Activated B cell treated with CpG ODN at 0.5 μM for 24 hours (primary cell): ENCODE measurements around the gene IQCE. TPM values are rescaled to one million over a fixed set of nuclear protein-coding genes. Genes with fewer than 3 reads are reported as not detected.

Experiments used
- ATAC-seq: fragments of 200-7000 bp; cut with Tn5 transposase; one replicate; pipeline ENCODE4 v1.10.0; 2021; ENCODE audit warnings: low read depth, mild to moderate bottlenecking, moderate library complexity
- CTCF ChIA-PET: fragments of 350-600 bp; sonication (Branson Sonifier 250); formaldehyde crosslinking; loops from one replicate; lab custom pipeline; 2021; ENCODE audit warnings: antibody characterized with exemption; lab: Charles Lee
- POLR2A ChIA-PET: fragments of 350-600 bp; sonication (Branson Sonifier 250); formaldehyde crosslinking; loops from one replicate; lab custom pipeline; 2021; ENCODE audit warnings: antibody characterized with exemption; lab: Charles Lee
- DNase-seq: peaks from one replicate; pipeline ENCODE4 v3.0.0; 2022
- H3K27ac Mint-ChIP-seq: one replicate; pipeline ENCODE4 v1.8.0; 2020; ENCODE audit warnings: mixed read lengths
- H3K27me3 Mint-ChIP-seq: one replicate; pipeline ENCODE4 v1.8.0; 2021; ENCODE audit warnings: mixed read lengths
- H3K36me3 Mint-ChIP-seq: one replicate; pipeline ENCODE4 v1.8.0; 2021; ENCODE audit warnings: low read depth, mixed read lengths
- H3K4me1 Mint-ChIP-seq: one replicate; pipeline ENCODE4 v1.8.0; 2021; ENCODE audit warnings: mixed read lengths
- H3K4me3 Mint-ChIP-seq: one replicate; pipeline ENCODE4 v1.8.0; 2020; ENCODE audit warnings: mild to moderate bottlenecking, mixed read lengths
- H3K9me3 Mint-ChIP-seq: one replicate; pipeline ENCODE4 v1.8.0; 2020; ENCODE audit warnings: mixed read lengths
- intact Hi-C: fragments of 100-400 bp; cut with micrococcal nuclease; formaldehyde crosslinking; loops from one replicate; pipeline ENCODE4 v1.15.1; 2024
- total RNA-seq: library from RNA; stranded (reverse); gene quantifications from 2 replicates; pipeline ENCODE4 v1.2.3, GENCODE V29; 2022
- TF ChIP-seq, protein P1 (sequence below): fragments of 200-600 bp; IDR thresholded peaks from one replicate; pipeline ENCODE4 v1.8.0; 2022; ENCODE audit warnings: antibody characterized with exemption, mild to moderate bottlenecking

IQCE gene
- total RNA-seq, 1 donor from 2014 or later: 7.7 TPM

DNA sequence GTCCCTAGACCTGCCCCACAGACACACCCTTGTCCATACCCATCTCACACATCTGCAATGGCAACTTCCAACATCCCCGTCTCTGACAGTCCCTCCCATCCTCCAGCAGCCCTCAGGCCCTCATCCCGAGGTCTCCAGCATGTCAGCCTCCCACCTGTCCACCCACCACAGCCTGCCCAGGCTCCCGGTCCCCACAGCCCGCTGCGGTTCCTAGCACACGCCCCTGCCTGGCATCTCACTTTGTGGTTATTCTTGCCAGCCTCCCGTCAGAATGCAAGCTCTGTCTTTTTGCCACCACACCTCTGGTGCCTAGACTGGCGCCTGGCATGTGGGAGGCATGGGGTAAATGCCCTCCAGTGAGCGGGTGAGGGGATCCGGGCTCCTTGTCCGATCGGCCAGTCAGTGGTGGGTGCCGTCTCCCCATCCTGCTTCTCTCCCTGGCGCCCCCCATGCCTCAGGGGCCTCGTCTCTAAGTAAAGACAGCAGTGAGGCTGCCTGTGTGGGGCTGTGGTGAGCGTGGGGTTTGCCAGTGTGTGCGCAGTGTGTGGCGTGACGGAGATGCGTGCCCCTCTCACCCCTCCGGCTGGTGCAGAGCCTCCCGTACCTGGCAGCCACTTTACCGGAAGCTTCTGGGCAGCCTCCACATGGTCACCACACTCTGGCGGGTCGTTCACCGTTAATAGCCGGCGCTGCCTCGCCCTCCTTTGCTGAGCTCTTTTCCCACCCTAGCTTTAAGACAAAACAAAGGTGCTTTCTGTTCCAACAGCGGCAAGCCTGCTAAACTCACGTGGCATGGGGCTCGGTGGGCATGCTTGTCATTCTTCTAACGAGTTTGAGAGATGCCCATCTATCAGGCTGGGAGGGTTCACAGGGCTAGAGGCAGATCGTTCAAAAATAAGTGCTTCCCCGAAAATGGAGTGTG, 44.5 kb downstream of the IQCE start:
- no peak overlapping the region for H3K27ac Mint-ChIP-seq
- DNase-seq: no peak
- ChIA-PET POLR2A (no interaction called here), CTCF (no interaction called here)
- H3K27me3 Mint-ChIP-seq: no peaks in the 10 kb centered on the region
- no peaks in the 10 kb centered on the region for H3K9me3 Mint-ChIP-seq
- peaks cover 10% of the 10 kb centered on the region for H3K4me1 Mint-ChIP-seq
- TF ChIP-seq, protein P1, sequence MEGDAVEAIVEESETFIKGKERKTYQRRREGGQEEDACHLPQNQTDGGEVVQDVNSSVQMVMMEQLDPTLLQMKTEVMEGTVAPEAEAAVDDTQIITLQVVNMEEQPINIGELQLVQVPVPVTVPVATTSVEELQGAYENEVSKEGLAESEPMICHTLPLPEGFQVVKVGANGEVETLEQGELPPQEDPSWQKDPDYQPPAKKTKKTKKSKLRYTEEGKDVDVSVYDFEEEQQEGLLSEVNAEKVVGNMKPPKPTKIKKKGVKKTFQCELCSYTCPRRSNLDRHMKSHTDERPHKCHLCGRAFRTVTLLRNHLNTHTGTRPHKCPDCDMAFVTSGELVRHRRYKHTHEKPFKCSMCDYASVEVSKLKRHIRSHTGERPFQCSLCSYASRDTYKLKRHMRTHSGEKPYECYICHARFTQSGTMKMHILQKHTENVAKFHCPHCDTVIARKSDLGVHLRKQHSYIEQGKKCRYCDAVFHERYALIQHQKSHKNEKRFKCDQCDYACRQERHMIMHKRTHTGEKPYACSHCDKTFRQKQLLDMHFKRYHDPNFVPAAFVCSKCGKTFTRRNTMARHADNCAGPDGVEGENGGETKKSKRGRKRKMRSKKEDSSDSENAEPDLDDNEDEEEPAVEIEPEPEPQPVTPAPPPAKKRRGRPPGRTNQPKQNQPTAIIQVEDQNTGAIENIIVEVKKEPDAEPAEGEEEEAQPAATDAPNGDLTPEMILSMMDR: no peak
- ATAC-seq: no peak
- intact Hi-C loops: no loop called here
- H3K36me3 Mint-ChIP-seq: peaks cover 7% of the 10 kb centered on the region
- H3K4me3 Mint-ChIP-seq: no peak overlapping the region

- ATAC-seq (no peak), DNase-seq (no peak)
- Mint-ChIP-seq H3K4me3 (no peak overlapping the region), H3K36me3 (peaks cover 2% of the 10 kb centered on the region), H3K27ac (no peak overlapping the region), H3K4me1 (peaks cover 22% of the 10 kb centered on the region), H3K27me3 (no peaks in the 10 kb centered on the region), H3K9me3 (no peaks in the 10 kb centered on the region)
- POLR2A ChIA-PET: interaction anchor here (0.7 kb wide), 1 partner anchor 1144 kb away, joined by 3 read pairs; no protein-coding TSS in a partner anchor
- intact Hi-C loops: no loop called here
- TF ChIP-seq, protein P1: no peak
- CTCF ChIA-PET: no interaction called here
Observed at GRCh38 chr7:2604608-2605174, 45.9 kb downstream of the IQCE start.

- Mint-ChIP-seq H3K9me3 (no peaks in the 10 kb centered on the region), H3K36me3 (peaks cover 2% of the 10 kb centered on the region), H3K27ac (no peak overlapping the region), H3K27me3 (no peaks in the 10 kb centered on the region), H3K4me1 (peaks cover 23% of the 10 kb centered on the region), H3K4me3 (no peak overlapping the region)
- TF ChIP-seq, protein P1: no peak
- ATAC-seq: no peak
- DNase-seq: no peak
- ChIA-PET CTCF (no interaction called here), POLR2A (interaction anchor here (0.7 kb wide), 1 partner anchor 1145 kb away, joined by 3 read pairs; no protein-coding TSS in a partner anchor)
- intact Hi-C loops: no loop called here
Observed at GRCh38 chr7:2605608-2606538, 47.1 kb downstream of the IQCE start.

- no peaks in the 10 kb centered on the region for H3K27me3 Mint-ChIP-seq
- no peak for DNase-seq
- ChIA-PET CTCF (interaction anchor here (1.0 kb wide), 1 partner anchor 103 kb away, joined by 4 read pairs; no protein-coding TSS in a partner anchor), POLR2A (no interaction called here)
- H3K27ac Mint-ChIP-seq: no peak overlapping the region
- H3K4me1 Mint-ChIP-seq: peaks cover 23% of the 10 kb centered on the region
- H3K36me3 Mint-ChIP-seq: peaks cover 2% of the 10 kb centered on the region
- intact Hi-C loops: no loop called here
- no peak for ATAC-seq
- H3K9me3 Mint-ChIP-seq: no peaks in the 10 kb centered on the region
- H3K4me3 Mint-ChIP-seq: no peak overlapping the region
- TF ChIP-seq, protein P1: no peak
Observed at GRCh38 chr7:2606539-2606936, 47.8 kb downstream of the IQCE start.
